HG03342 (cell line): Measurements from ENCODE around the gene KLHDC4.
"Not testable (repeated sequence)": the region's sequence is repeated elsewhere in the genome, so short reads cannot be mapped to it uniquely, and the experiment has no call there.

Source experiments
- ATAC-seq: cut with Tn5 transposase; IDR thresholded peaks from one replicate; pipeline ENCODE4 v1.9.1; 2021; ENCODE audit warnings: mild to moderate bottlenecking, moderate library complexity; ENCODE audit not compliant: unreplicated experiment

Gene KLHDC4

DNA sequence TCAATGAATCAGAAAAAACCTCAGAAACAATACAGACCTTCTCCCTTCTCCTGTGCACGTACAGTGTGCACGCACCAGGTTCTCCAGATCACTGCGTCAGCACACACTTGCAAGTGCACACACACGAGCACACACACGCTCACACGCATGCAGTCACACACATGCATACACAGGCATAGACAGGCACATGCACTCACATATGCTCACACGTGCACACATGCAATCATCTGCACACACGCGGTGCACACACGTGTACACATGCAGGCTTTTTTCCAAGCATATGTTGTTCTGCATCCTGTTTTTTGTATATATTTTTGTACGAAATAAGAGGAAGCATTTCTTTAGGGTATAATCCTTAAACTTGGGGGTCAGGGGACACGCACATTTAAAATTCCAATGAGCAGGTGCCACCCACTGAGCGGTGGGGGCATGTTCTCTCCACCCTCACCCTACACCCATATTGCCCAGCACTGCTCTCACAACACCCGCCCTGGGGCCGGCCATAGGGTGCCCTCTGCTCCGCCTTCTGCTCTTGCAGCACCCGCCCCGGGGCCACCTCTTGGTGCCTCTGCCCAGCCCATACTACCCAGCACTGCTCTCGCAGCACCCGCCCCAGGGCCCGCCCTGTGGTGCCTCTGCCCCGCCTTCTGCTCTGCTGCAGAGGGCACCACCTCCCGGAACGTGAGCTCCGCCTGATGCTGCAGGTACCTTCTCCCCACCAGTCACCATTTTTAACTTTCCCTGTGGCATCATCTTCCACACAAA lies 20.9 kb downstream of the KLHDC4 start:
- no peak for ATAC-seq

DNA sequence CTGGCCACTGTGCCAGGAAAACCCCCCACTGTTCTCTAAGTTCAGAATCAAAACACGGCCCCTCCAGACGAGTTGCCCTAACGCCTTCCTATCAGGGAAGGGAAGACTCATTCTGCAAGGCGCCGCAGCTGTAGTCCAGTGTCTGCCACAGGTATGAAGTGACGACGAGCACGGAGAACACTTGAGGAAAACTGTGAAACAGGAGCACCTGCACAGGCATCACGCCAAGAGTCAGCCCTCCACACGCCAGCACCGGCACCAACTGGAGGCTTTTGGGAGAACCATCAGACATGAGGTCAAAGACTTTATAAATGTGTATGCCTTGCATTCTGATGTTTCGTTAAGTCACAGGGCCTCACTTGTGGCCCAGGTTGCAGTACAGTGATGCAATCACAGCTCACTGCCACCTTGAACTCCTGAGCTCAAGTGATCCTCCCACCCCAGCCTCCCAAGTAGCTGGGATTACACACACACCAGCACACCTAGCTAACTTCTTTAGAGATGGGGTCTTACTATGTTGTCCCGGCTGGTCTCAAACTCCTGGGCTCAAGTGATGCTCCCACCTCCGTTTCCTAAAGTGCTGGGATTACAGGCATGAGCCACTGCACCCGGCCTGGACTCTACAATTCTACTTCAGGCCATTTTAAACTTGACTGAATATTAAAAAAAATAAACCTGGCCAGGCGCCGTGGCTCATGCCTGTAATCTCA lies 22.9 kb downstream of the KLHDC4 start:
- ATAC-seq = no peak

DNA sequence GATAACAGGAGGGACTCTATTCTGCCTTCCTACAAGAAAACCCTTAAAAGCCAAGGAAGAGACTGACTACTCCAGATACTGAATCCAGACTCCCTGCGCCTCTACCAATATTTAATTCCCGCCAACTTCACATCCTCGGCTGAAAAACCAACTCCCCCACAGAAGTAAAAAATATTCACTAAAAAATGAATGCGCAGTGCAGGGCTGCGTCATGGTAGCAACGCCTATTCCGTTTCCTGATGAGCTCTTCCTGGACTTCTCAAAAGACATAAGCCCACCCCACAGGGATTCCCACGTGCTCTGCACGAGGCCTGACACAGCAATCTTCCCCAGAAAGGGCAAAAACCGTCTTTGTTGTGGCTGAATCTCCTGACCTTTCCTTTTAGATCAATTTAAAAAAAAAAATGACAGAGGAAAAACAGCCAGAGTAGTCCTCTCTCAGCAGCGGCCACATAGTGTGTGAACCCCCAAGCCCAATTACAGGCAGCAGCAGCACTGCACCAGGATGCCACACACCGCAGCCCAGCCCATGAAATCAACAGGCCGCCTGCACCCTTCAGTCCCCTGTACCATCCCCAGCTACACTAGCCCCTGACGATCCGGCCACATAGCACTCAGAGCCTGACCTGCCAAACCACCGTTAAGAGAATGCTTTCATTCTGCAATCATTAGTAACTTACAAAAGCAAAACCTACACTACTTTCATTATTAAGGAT lies 23.9 kb downstream of the KLHDC4 start:
- no peak for ATAC-seq

DNA sequence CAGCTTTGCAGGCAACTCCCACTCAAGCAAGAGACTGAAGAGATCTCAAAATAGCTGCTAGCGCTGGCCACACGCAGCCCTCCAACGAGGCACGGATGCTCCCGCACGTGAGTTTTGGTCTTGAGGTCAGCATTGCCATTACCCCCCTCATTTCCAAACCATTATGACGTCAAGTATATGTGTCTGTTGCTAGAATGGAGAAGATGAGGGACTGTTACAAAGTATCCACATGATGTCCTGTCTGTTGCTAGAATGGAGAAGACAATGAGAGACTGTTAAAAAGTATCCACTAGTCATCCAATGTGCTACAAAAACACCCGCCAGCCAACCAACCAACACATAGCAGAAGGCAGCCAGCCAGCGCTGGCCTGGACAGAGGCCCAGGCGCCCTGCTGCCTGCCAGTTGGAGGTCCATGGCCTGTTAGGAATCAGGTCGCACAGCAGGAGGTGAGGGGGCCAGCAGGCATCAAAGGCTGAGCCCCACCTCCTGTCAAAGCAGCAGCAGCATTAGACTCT lies 24.8 kb downstream of the KLHDC4 start:
- no peak for ATAC-seq

DNA sequence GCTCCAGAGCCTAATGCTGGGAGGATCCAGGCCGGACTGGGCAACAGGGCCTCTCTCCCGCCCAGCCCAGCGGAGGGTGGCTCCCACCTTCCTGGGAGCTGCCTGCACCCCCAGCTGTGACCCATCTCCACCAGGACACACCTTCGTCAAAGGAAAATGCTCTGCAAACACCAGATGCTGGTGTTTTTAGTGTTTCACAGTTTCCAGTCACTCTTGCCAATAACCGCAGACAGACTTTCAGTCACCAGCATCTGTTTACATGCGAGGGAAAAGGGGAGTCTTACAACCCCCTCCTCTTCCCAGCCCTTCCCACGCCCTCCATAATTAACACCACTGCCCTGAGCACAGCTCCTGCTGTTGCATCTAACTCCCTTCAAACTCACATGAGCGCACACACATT lies 25.3 kb downstream of the KLHDC4 start:
- ATAC-seq = no peak

DNA sequence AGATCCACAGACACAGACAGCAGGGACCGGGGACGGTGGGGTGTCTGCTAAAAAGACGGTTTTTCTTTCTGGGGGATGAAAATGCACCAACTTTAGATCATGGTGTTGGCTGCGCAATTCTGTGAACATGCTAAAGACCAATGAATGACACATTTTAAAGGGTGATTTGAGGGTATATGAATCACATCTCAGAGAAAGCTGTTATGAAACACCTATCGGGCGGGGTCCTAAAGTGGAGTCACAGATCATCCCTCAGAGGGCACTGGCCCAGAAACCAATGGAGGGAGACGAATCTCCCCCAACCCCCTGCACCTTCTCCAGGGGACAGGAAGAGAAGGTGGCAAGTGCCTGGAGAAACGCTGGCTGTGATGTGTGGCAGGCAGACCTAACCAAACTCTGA lies 26.0 kb downstream of the KLHDC4 start:
- no peak for ATAC-seq

DNA sequence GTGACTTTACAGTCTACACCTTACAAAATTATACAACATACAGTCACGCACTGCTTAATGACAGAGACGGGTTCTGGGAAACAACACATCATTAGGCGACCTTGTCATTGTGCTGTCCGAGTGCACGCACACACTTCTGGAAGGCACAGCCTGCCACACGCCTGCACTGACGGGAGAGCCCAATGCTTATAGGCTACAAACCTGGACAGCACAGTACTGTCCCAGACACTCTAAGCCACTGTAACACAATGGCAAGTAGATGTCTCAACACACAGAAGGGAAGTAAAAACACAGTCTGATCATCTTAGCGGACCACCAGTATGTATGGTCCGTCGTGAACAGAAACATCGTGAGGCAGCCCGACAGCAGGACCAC lies 29.8 kb downstream of the KLHDC4 start:
- ATAC-seq = no peak

DNA sequence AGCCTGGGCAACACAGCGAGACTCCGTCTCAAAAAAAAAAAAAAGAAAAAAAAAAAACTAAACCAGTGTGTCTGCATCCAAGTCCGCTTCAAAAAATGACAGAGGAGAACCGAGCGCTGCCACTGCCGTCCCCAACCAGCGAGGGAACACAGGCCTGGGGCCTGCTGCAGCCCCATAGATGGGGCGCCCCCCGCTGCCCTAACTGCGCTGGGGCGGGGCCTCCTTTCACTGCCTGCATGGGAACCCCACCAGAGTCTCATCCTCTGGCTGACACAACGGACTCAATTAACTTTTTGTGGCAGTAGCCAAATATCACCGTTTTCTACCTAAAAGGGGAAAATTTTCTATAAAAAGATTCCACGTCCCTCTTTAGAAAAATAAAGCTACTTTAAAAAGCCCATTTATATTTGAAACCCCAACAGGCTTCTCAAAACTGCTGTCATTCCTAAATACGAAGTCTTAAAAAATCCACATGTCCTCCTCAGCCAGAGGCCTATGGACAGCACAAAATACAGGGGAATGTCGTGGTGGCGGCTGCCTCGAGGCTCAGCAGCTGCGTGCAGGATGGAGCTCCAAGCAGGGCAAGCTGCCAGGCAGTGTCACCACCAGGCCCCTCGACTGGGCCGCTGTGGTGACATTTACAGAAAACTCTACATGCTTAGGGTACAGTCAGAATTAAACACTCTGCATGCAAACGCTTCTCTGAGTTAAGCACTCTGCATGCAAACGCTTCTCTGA lies 30.3 kb downstream of the KLHDC4 start:
- no peak for ATAC-seq

DNA sequence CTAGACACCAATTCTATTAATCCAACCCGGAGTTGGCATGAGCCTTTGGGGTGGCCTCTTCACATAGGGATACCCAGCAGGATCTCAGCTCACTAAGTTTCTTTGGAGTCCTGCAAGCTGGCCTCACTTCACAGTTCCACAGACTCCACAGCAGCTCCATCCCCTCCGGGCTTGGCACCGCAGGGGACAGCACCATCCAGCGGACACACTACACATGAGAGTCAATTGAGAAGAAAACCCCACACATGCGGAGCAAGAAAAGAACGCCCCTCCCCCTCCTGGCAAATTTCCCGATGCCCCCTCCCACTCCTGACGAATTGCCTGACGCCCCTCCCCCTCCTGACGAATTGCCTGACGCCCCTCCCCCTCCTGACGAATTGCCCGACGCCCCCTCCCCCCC lies 31.1 kb downstream of the KLHDC4 start:
- no peak for ATAC-seq

DNA sequence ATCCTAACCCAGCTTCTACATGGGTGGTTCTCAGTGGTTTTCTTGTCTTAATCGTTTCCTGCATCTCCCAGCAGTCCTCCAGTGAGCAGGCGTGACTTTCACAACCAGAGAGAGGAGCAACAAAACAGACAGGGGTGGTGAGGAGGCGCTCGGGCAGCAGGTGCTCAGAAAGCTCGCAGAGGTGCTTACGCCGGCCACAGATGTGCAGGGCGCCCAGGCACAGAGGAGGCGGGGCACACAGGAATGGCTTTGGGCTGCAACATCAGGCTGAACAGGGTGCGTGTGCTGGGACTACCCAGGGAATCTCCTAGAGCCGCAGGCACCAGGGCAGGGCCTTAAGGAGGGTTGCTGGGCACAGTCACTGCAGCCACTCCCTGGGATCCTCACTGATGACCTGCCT lies 32.6 kb downstream of the KLHDC4 start:
- ATAC-seq = no peak

DNA sequence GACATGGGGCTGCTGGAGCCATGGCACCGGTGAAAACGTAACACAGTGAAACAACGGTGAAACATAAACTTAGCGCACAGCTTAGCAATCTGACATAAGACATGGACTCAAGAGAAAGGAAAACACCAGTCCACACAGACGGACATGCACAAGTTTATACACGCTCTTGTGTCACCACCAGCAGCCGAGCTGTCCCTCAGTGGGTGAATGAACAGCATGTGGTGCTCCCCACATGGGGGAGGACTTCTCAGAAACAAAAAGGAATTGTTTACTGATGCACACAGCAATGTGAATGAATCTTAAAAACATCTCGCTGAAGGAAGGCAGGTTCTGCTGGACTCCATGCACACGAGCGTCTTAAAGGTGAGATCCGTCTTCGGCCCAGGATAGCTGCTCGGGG lies 34.2 kb downstream of the KLHDC4 start:
- ATAC-seq = no peak

DNA sequence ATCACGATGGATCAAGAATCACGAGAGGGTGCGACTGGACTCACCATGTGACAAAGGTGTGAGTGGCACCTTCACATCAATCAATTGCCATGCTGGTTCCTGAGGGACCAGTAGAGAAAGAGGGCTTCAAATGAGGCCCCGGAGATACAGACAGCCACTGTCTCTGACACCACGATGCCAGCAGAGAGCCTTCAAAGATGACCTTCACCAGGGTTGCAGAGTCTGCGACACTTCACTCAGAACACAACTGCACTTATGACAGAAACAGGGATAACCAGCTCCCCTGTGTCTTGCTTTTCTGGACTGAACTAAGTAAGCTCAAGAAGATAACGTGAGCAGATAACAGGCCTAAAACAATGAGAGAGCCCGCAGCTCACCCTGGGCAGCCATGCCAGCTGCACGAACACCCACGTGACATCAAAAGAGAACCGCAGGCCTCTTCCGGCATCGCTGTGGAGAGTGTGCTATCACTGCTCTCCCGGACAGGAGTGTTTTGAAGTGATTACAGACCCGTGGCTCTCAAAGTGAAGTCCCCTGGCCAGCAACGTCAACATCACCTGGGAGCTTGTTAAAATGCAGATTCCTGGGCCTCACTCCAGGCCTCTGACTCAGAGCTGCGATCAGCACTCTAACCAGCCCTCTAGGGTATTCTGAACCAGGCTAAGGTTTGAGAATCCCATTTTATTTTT lies 36.4 kb downstream of the KLHDC4 start:
- ATAC-seq = no peak

DNA sequence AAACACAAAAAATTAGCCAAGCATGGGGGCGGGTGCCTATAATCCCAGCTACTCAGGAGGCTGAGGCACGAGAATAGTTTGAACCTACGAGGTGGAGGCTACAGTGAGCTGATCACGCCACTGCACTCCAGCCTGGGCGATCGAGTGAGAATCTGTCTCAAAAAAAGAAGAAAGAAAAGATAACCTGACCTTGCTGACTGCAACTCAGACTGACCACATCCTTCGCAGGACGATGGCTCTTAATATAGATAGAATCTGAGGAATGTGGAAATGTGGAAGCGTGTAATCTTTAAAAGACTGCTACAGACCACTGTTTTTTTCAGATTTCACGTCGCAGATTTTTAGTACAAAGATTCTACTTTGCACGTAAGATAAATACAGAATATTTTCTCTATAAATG lies 37.8 kb downstream of the KLHDC4 start:
- no peak for ATAC-seq

DNA sequence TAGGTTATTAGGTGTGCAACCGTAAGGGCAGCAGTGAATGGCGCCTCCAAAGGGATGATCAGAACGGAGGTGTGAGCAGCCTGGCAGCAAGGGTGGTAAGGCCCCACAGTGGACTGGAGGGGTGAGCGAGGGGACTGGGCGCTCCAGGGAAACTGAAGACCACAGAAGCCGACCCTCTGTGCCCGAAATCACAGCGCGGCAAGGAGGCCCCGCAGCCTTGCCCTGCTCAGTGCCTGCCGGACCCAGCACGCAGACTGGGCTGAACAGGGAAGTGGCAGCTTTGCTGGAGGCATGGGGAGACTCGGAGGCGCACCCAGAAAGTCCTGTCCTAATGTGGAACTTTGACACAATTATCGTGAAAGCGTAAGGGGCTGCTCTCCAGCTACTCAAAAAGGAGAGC lies 38.4 kb downstream of the KLHDC4 start:
- no peak for ATAC-seq

DNA sequence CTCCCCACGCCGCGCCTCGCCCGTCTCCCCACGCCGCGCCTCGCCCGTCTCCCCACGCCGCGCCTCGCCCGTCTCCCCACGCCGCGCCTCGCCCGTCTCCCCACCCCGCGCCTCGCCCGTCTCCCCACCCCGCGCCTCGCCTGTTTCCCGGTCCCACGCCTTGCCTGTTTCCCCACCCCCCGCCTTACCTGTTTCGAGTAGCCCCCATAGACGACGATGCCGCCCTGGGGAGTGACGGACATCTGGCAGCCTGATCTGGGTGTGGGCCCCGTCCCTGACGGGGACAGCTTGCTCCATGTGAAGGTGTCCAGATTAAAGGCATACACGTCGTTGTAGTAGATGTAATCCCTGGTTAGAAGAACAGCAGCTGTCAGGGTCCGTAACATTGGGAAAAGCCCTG lies 39.2 kb downstream of the KLHDC4 start:
- ATAC-seq = not testable (repeated sequence)

DNA sequence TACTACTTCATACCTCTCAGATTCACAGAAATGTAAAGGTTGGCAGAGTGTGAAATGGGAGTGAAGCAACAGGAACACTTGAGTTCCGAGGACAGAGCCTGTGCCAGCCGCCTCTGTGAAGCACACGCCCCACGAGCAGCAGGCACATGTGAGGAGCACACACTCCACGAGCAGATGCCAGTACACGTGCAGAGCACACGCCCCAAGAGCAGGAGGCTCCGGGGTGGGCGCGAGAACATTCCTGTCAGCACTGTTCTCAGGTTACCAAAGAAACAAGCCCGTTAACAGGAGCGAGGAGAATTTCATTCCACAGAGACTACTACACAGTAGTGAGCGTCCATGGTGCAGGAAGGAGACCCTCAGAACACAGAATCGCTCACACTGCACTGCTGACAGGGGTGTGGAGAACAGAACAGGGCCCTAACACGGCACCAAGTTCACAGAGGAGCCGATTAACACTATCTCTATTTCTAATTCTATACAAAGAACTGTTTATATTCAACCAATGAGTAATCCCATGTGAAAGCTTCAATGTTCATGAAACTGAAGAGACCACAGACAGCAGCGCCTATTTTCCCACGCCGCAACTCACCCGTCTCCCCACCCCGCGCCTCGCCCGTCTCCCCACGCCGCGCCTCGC lies 40.1 kb downstream of the KLHDC4 start:
- no peak for ATAC-seq

DNA sequence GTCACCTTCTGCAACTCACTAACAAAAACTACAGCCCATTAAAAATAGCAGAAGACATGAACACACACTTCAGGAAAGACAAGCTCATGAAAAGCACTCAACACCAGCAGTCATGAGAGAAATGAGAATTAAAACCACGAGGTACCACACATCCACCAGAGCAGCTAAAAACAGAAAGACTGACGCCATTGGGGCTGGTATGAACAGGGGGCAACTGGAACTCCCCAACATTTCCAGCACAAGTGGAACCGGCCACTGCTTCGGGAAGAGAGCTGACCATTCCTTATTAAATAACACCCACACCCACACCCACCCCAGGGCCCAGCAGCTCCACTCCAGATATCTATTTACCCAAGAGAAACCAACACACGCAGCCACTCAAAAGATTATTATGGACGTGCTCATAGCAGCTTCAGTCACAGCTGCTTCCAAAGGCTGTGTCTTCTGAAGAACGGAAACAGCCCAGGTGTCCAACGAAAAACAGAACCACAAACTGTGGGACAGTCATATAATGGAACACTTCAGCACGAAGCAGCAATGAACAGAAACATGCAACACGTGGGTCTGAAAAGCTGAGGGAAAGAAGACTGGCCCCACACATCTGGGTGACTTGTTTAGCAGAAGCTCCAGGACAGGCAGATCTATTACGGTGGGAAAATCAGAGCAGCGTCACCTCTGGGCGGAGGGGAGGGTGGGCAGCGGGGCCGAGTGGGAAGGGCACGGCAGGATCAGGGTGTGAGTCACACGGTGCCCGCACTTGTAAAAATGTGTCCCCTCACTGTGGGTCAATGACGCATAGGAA lies 41.1 kb downstream of the KLHDC4 start:
- ATAC-seq = no peak

DNA sequence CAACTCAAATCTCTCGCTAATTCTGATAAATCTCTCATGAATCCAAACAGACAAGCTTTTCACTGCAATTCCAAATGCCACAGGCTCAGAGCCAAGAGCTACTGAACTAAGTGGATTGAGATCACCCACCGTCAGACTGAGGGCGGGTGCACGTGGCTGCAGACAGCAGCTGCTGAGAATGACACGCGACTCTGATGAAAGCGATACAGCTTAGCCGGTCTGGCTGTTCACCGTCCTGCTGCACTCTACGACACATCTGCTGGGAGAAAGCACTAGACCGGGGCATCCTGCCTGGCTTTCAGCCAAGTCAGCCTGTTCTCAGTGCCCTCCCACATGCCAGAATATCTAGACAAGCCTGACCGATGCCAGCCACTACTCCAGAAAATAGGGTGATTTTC lies 42.6 kb downstream of the KLHDC4 start:
- ATAC-seq = no peak

DNA sequence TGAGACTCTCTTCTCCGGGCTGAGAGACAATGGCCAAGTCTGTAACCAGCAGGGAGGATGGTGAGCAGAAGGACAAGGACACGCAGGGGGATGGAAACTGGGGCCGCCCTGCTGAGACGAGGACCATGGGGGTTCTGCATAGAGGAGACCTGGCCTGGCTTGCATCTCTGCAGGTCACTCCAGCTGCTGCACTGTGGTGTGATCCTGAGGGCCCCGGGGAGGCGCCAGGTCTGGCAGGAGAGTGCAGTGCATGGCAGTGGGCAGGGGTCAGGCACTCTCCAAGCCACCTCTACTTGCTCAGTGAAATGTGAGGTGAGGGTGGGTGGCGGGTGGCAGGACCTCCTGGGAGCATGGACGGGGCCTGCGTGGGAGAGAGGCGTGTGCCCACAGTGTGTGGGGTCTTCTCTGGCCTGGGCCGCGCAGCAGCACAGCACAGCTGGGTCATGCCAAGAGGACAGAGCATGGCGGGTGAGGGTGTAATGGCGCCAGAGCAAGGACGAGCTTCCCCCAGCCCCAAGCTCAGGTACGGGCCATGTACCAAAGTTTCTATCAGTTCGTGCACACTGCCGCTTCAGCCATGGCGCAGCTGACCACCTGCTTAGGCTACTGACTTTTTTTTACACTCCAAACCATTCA lies 43.1 kb downstream of the KLHDC4 start:
- no peak for ATAC-seq
